ENCODE measurements around the gene MYBPH.

Gene MYBPH

DNA sequence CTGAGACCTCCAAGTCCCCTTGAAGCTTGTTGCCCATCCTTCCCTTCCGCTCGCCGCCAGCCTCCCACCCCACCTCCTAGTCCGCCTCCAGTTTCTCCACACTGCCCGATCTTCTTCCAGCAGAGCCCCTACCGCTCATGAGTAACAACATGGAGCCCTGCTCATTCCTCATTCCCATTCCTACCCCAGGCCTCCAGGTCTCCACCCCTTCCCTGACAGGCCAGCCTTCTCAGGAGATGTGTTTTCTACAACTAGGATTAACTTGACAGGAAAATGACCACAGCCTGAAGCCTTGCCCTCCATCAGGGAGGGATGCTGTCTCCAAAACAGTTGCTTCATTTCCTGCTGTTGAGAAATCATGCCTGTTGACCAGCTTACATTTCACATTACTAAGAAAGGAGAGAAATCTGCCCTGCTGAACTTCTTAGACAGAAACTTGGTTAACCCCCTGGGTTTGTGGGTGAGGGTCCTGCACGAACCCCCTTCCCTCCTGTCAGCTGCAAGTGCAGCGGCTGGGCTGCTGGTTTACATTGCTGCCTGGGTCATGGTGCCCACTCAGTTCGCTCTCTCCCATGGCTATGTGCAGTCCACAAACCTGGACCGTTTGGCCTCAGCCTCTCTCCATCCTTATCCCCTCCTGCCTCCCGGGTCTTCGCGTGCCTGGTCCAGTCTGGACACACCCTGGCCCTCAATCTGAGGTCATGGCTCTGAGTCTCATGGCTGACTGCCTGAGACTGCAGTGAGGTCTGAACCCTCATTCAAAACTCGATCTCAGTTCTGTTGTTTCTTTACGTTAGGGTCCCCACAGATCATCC lies 27.0 kb upstream of the MYBPH start:
- TF ChIP-seq, protein P1, sequence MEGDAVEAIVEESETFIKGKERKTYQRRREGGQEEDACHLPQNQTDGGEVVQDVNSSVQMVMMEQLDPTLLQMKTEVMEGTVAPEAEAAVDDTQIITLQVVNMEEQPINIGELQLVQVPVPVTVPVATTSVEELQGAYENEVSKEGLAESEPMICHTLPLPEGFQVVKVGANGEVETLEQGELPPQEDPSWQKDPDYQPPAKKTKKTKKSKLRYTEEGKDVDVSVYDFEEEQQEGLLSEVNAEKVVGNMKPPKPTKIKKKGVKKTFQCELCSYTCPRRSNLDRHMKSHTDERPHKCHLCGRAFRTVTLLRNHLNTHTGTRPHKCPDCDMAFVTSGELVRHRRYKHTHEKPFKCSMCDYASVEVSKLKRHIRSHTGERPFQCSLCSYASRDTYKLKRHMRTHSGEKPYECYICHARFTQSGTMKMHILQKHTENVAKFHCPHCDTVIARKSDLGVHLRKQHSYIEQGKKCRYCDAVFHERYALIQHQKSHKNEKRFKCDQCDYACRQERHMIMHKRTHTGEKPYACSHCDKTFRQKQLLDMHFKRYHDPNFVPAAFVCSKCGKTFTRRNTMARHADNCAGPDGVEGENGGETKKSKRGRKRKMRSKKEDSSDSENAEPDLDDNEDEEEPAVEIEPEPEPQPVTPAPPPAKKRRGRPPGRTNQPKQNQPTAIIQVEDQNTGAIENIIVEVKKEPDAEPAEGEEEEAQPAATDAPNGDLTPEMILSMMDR (IDR thresholded peaks at IDR 0.05; ENCODE audit: low read depth, low read length, missing control alignments) = no peak
- H3K4me3 ChIP-seq (replicated peaks; ENCODE audit: low read depth, low read length) = no peak overlapping the region
- peak; percentile 27 for DNase-seq (ENCODE audit: extremely low read depth, low read depth)

DNA sequence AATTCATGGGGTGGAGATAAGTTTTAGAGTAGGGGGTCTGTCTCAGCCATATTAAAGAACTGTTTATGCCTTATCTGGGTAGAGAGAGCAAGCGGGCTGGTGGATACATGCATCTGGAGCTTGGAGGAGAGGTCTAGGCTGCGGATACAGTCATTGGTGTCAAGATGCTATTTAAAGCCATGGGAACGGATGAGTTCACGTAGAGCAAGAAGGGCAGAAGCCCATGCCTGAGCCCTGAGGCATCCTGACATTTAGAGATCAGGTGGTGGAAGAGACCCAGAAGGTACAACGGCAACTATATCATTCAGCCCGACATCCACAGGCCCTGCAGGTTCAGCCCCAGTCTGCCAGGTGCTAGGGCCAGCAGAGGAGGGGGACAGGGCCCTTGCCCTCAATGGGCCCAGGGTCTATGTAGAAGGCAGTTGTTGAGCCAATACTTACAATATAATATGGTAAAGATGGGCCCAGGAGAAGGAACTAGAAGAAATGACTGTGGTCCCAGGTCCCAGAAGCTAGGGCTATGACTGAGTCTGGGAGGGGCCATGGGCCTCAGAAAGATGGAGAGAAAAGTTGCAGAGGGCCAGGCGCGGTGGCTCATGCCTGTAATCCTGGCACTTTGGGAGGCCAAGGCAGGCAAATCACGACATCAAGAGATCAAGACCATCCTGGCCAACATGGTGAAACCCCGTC lies 26.0 kb upstream of the MYBPH start:
- TF ChIP-seq, protein P1 (IDR thresholded peaks at IDR 0.05; ENCODE audit: low read depth, low read length, missing control alignments) = no peak
- no peak for DNase-seq (ENCODE audit: extremely low read depth, low read depth)
- no peak overlapping the region for H3K4me3 ChIP-seq (replicated peaks; ENCODE audit: low read depth, low read length)

DNA sequence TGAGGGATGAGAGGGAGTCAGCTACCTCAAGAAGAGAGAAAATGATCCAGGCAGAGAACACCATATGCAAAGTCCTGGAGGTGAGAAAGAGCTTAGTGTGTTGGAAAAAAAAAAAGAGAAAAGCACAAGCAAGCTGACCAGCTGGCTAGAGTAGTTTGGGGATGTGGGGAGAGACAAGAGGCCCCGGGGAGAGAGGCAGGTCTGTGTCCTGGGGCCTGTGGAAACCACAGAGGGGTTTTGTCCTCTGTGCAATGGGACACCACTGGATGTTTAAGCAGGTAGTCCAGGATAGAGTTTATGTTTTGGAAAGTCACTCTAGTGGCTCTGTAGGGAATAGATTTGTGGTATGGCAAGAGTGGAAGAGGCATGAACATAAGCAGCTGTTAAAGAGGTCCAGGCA lies 25.3 kb upstream of the MYBPH start:
- H3K4me3 ChIP-seq (replicated peaks; ENCODE audit: low read depth, low read length) = no peak overlapping the region
- TF ChIP-seq, protein P1 (IDR thresholded peaks at IDR 0.05; ENCODE audit: low read depth, low read length, missing control alignments) = no peak
- DNase-seq (ENCODE audit: extremely low read depth, low read depth) = no peak

DNA sequence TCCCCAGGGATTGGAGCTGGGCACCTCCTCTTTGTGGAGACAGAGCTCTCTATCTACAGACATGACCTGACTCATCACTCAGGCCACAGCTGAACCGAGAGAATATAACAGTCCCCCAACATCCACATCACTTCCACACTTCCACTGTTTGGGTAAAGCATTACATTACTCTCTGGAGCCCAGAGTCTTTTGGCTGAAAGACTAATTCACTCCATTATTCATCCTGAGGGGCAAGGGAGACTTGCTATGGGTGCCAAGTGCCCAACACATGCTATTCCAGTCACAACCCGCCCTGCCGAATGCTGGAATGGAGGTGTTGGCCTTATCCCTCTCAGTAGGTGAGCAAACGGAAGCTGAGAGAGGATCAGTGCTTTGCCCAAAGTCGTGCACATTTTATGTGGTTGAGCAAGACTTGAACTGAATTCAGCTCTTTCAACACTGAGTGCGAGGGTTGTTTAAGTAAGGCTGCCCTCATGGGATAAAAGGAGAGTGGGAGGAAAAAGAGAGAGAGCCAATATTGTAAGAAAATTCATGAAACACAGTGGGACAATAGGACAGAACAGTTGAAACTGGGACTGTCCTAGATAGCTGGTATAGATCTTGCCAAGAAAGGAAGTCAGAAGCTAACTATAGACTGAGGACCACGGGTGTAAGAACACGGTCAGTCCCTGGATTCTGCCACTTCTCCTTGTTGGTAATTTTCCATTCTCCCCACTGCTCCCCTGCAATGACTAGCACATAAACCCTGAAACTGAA lies 24.4 kb upstream of the MYBPH start:
- no peak for DNase-seq (ENCODE audit: extremely low read depth, low read depth)
- TF ChIP-seq, protein P1 (IDR thresholded peaks at IDR 0.05; ENCODE audit: low read depth, low read length, missing control alignments) = no peak
- H3K4me3 ChIP-seq (replicated peaks; ENCODE audit: low read depth, low read length) = no peak overlapping the region

DNA sequence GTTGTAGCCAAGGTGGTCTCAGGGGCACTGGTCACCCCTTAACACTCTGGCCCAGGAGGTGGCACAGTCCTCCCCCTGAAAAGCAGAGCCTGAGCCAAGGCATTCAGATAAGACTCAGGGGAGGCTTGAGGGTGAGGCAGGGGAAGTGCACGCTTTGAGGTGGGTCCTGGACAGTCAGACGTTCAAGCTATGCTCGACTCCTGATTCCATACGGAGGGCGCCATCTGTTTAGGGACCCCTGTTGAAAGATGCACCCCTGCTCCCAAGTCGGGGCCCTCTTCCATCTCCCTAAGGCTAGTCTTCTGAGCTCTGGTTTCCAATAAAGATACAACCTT lies 23.8 kb upstream of the MYBPH start:
- no peak for DNase-seq (ENCODE audit: extremely low read depth, low read depth)
- H3K4me3 ChIP-seq (replicated peaks; ENCODE audit: low read depth, low read length) = no peak overlapping the region
- TF ChIP-seq, protein P1 (IDR thresholded peaks at IDR 0.05; ENCODE audit: low read depth, low read length, missing control alignments) = no peak

DNA sequence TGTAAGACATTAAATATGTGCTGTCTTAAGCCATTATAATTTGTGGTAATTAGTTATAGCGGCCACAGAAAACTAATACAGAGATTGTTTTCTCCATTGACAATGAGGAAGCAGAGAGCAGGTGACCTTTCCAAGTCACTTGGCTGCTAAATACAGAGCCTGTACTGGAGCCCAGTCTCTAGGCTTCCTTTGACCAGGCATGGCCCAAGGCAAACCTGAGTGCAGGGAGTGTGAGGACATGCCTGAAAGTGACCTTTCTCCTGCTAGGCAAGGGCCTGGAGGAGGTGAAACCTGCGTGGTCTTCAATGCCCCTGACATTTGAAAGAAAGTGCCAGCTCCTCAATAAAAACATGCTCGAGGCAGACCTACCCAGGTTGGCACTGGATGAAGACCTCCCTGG lies 23.4 kb upstream of the MYBPH start:
- DNase-seq (ENCODE audit: extremely low read depth, low read depth) = no peak
- H3K4me3 ChIP-seq (replicated peaks; ENCODE audit: low read depth, low read length) = no peak overlapping the region
- TF ChIP-seq, protein P1 (IDR thresholded peaks at IDR 0.05; ENCODE audit: low read depth, low read length, missing control alignments) = no peak
